Neural cell (in vitro differentiated cells): Measurements from ENCODE around the gene KLHL22. TPM values are rescaled to one million over a fixed set of nuclear protein-coding genes. Genes with fewer than 3 reads are reported as not detected.

Source experiments
- H2AFZ ChIP-seq: fragments of 200-600, 300-800 bp; sonication (generic), shearing (Covaris generic); 2 replicates; pipeline ENCODE4 v1.6.0; 2014; ENCODE audit warnings: low read depth, mild to moderate bottlenecking, antibody characterized with exemption, low read length, moderate library complexity
- H3F3A ChIP-seq: fragments of 200-600 bp; shearing (Covaris generic); 2 replicates; pipeline ENCODE4 v1.6.1; 2016; ENCODE audit warnings: mild to moderate bottlenecking, moderate library complexity, mixed read lengths, antibody characterized with exemption, low read length; ENCODE audit not compliant: insufficient read depth, poor library complexity, severe bottlenecking
- H3K27ac ChIP-seq: fragments of 200-600, 300-800 bp; sonication (generic), shearing (Covaris generic); 2 replicates; pipeline ENCODE4 v1.5.1; 2014; ENCODE audit warnings: mild to moderate bottlenecking, low read length, moderate library complexity
- H3K27me3 ChIP-seq: fragments of 300-800, 200-600 bp; sonication (generic), shearing (Covaris generic); 2 replicates; pipeline ENCODE4 v1.6.0; 2014; ENCODE audit warnings: mild to moderate bottlenecking, low read depth, low read length, moderate library complexity; ENCODE audit not compliant: insufficient read depth
- H3K36me3 ChIP-seq: fragments of 300-800, 200-600 bp; sonication (generic), shearing (Covaris generic); 2 replicates; pipeline ENCODE4 v1.5.1; 2014; ENCODE audit warnings: mild to moderate bottlenecking, antibody characterized with exemption, low read length, moderate library complexity; ENCODE audit not compliant: insufficient read depth
- H3K4me2 ChIP-seq: fragments of 300-800, 200-600 bp; sonication (generic), shearing (Covaris generic); 2 replicates; pipeline ENCODE4 v1.6.0; 2014; ENCODE audit warnings: mild to moderate bottlenecking, low read length
- H3K4me3 ChIP-seq: fragments of 300-800, 200-600 bp; sonication (generic), shearing (Covaris generic); 2 replicates; pipeline ENCODE4 v1.5.1; 2014; ENCODE audit warnings: mild to moderate bottlenecking, low read length, moderate library complexity
- H3K79me2 ChIP-seq: fragments of 200-600 bp; shearing (Covaris generic); replicated peaks from 2 replicates; pipeline ENCODE4 v1.6.0; 2014; ENCODE audit warnings: mild to moderate bottlenecking, low read length, moderate library complexity; ENCODE audit not compliant: insufficient read depth
- H3K9ac ChIP-seq: fragments of 300-800, 200-600 bp; sonication (generic), shearing (Covaris generic); 2 replicates; pipeline ENCODE4 v1.6.1; 2016; ENCODE audit warnings: mild to moderate bottlenecking, low read length, mixed read lengths
- H3K9me2 ChIP-seq: fragments of 200-600 bp; shearing (Covaris generic); 2 replicates; pipeline ENCODE4 v1.6.1; 2016; ENCODE audit warnings: mild to moderate bottlenecking, low read length, mixed read lengths; ENCODE audit not compliant: insufficient read depth
- H3K9me3 ChIP-seq: fragments of 200-600, 300-800 bp; sonication (generic), shearing (Covaris generic); 2 replicates; pipeline ENCODE4 v1.6.1; 2016; ENCODE audit warnings: mild to moderate bottlenecking, mixed run types, low read length, moderate library complexity, mixed read lengths
- H4K20me1 ChIP-seq: fragments of 200-600 bp; shearing (Covaris generic); 2 replicates; pipeline ENCODE4 v1.6.1; 2016; ENCODE audit warnings: mild to moderate bottlenecking, mixed run types; ENCODE audit not compliant: insufficient read depth
- CTCF ChIP-seq: fragments of 450-650 bp; IDR thresholded peaks from 2 replicates; pipeline ENCODE4 v1.5.1; 2014; ENCODE audit warnings: antibody characterized with exemption, mild to moderate bottlenecking, moderate library complexity; ENCODE audit not compliant: poor library complexity, severe bottlenecking
- EZH2 ChIP-seq: fragments of 200-600, 300-800 bp; shearing (Covaris generic), sonication (generic); IDR thresholded peaks from 2 replicates; pipeline ENCODE4 v1.6.1; 2014; ENCODE audit warnings: antibody characterized with exemption, low read length, borderline replicate concordance, mild to moderate bottlenecking; ENCODE audit not compliant: insufficient read depth, poor library complexity, severe bottlenecking
- MXI1 ChIP-seq: fragments of 450-650 bp; conservative IDR thresholded peaks from 2 replicates; pipeline ENCODE4 v1.6.1; 2014; ENCODE audit warnings: antibody characterized with exemption, mild to moderate bottlenecking; ENCODE audit not compliant: poor library complexity, severe bottlenecking
- POLR2AphosphoS5 ChIP-seq: IDR thresholded peaks from 2 replicates; pipeline ENCODE4 v1.6.1; 2012
- REST ChIP-seq: IDR thresholded peaks from 2 replicates; pipeline ENCODE4 v1.6.1; 2012; ENCODE audit warnings: borderline replicate concordance
- SMC3 ChIP-seq: fragments of 450-650 bp; conservative IDR thresholded peaks from 2 replicates; pipeline ENCODE4 v1.6.1; 2014; ENCODE audit warnings: antibody characterized with exemption, mild to moderate bottlenecking, moderate library complexity; ENCODE audit not compliant: poor library complexity
- TAF1 ChIP-seq: IDR thresholded peaks from 2 replicates; pipeline ENCODE4 v1.6.1; 2012; ENCODE audit warnings: low read depth
- polyA plus RNA-seq: library from polyadenylated mRNA; depleted of rRNA; stranded (reverse); fragments of >200 nt; gene quantifications from 2 replicates; pipeline ENCODE4 v1.2.3, GENCODE V29; 2014

The KLHL22 gene
- polyA plus RNA-seq, 1 donor from 2014 or later = 59.5 TPM

- no peak overlapping the region for H3K4me3 ChIP-seq
Measured at GRCh38 chr22:20403779-20404140, 91.8 kb downstream of the KLHL22 start.

GRCh38 chr22:20402960-20403778, 92.4 kb downstream of the KLHL22 start:
- no peaks in the 10 kb centered on the region for H3K36me3 ChIP-seq
- no peaks in the 10 kb centered on the region for H3F3A ChIP-seq
- no peak overlapping the region for H3K4me2 ChIP-seq
- peaks cover 28% of the 10 kb centered on the region for H3K79me2 ChIP-seq
- peaks cover 4% of the 10 kb centered on the region for H4K20me1 ChIP-seq
- H3K9me2 ChIP-seq = no peaks in the 10 kb centered on the region
- TF ChIP-seq REST = no peak
- no peak for TF ChIP-seq SMC3
- no peak for TF ChIP-seq CTCF
- TF ChIP-seq EZH2 = no peak
- no peak overlapping the region for H3K4me3 ChIP-seq
- H3K9me3 ChIP-seq = no peaks in the 10 kb centered on the region
- no peak overlapping the region for H2AFZ ChIP-seq
- no peak overlapping the region for H3K27ac ChIP-seq
- no peak overlapping the region for H3K9ac ChIP-seq
- H3K27me3 ChIP-seq = no peaks in the 10 kb centered on the region

More at GRCh38 chr22:20403779-20404140, 91.8 kb downstream of the KLHL22 start:
- no peak overlapping the region for H2AFZ ChIP-seq
- H3K27me3 ChIP-seq = no peaks in the 10 kb centered on the region
- peaks cover 4% of the 10 kb centered on the region for H4K20me1 ChIP-seq
- peaks cover 22% of the 10 kb centered on the region for H3K79me2 ChIP-seq
- H3K27ac ChIP-seq = no peak overlapping the region
- H3K9me2 ChIP-seq = no peaks in the 10 kb centered on the region
- TF ChIP-seq MXI1 = no peak
- H3K9me3 ChIP-seq = no peaks in the 10 kb centered on the region
- no peaks in the 10 kb centered on the region for H3F3A ChIP-seq
- no peak overlapping the region for H3K4me2 ChIP-seq
- H3K9ac ChIP-seq = no peak overlapping the region
- no peaks in the 10 kb centered on the region for H3K36me3 ChIP-seq

GRCh38 chr22:20401376-20402014, 94.1 kb downstream of the KLHL22 start:
- Histone ChIP-seq H3K4me3 (no peak overlapping the region), H3K9me3 (no peaks in the 10 kb centered on the region), H3K36me3 (no peaks in the 10 kb centered on the region), H3K27me3 (no peaks in the 10 kb centered on the region), H3K27ac (no peak overlapping the region), H4K20me1 (peaks cover 4% of the 10 kb centered on the region), H2AFZ (no peak overlapping the region), H3K4me2 (no peak overlapping the region), H3K9ac (no peak overlapping the region), H3K9me2 (no peaks in the 10 kb centered on the region), H3K79me2 (peaks cover 36% of the 10 kb centered on the region), H3F3A (no peaks in the 10 kb centered on the region)
- TF ChIP-seq SMC3 (no peak), TAF1 (no peak), POLR2AphosphoS5 (no peak)
